ENCODE results near the gene WDR72. TPM values are rescaled to one million over a fixed set of nuclear protein-coding genes. Genes with fewer than 3 reads are reported as not detected.

Gene WDR72
- total and polyA plus RNA-seq, 2 of the 8 experiments (the other 6 are each of a cell fraction or from before 2014, with no cell fraction given), result 1.2 to 1.9 TPM

DNA sequence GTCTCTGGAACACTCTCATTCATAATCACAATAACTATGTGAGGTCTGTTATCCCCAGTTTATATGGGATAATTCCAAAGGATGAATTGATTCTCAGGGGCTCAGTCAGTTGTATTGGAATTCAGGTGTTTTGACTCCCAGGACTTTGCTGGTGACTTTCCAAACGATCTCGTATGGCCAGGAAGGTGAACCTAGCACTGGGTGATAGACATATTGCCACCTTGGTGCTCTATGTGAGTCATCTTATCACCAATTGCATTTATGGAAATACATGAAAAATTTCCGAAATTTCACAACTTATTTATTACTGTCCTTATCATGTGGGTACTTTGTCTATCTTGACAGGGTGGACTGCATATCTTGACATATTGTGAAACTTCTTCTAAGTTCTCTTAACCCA lies 287.3 kb downstream of the WDR72 start:
- TF ChIP-seq SIX5 (IDR thresholded peaks at IDR 0.05; ENCODE audit: low read depth, low read length) (no peak), GABPA (IDR thresholded peaks at IDR 0.05; ENCODE audit: borderline replicate concordance, insufficient read depth, low read length) (no peak), SIN3A (conservative IDR thresholded peaks at IDR 0.05 in 1 of 2, IDR thresholded peaks at IDR 0.05 in 1 of 2; ENCODE audit: low read depth in 1 of 2, low read length in 2 of 2) (no peak), CTBP2 (IDR thresholded peaks at IDR 0.05; ENCODE audit: borderline replicate concordance, insufficient read depth, insufficient read length, low read length) (no peak), GTF2F1 (IDR thresholded peaks at IDR 0.05; ENCODE audit: borderline replicate concordance, low read depth, low read length) (no peak), SP4 (IDR thresholded peaks at IDR 0.05; ENCODE audit: low read length) (no peak), HDAC2 (IDR thresholded peaks at IDR 0.05; ENCODE audit: borderline replicate concordance in 1 of 2, low read depth in 2 of 2, low read length in 2 of 2) (no peak), ZNF274 (IDR thresholded peaks at IDR 0.05; ENCODE audit: borderline replicate concordance, extremely low read depth, low read length) (no peak), SIRT6 (IDR thresholded peaks at IDR 0.05; ENCODE audit: low read length) (no peak)
- no peak overlapping the region for H2BK15ac ChIP-seq (ENCODE audit: low read length)
- no peak overlapping the region for H4K91ac ChIP-seq (replicated peaks; ENCODE audit: insufficient read length, low read length)
- H3K4me2 ChIP-seq (ENCODE audit: insufficient read depth in 1 of 2, low read depth in 2 of 2, low read length in 2 of 2), result no peak overlapping the region
- H3K4me3 ChIP-seq (ENCODE audit: extremely low read depth in 1 of 4, insufficient read depth in 2 of 4, low read depth in 3 of 4, low read length in 4 of 4), result no peak overlapping the region
- no peak overlapping the region for H2AK5ac ChIP-seq (ENCODE audit: low read depth, low read length)
- no peak overlapping the region for H2BK20ac ChIP-seq (ENCODE audit: low read length)
- no peak overlapping the region for H3K18ac ChIP-seq (ENCODE audit: extremely low read depth, low read length)
- no peak overlapping the region for H3K23ac ChIP-seq (ENCODE audit: insufficient read length)
- ChIA-PET CTCF (ENCODE audit: partially characterized antibody) (no interaction called here), POLR2A (ENCODE audit: partially characterized antibody) (no interaction called here)
- H3K9ac ChIP-seq (replicated peaks in 1 of 4; ENCODE audit: extremely low read depth in 1 of 4, low read depth in 3 of 4, low read length in 3 of 4), result no peak overlapping the region
- no peak overlapping the region for H2BK120ac ChIP-seq (replicated peaks; ENCODE audit: low read depth, low read length)
- H3K9me3 ChIP-seq (ENCODE audit: insufficient read depth in 2 of 2, low read depth in 1 of 2, low read length in 1 of 2), result no peaks in the 10 kb centered on the region
- H2BK5ac ChIP-seq (ENCODE audit: low read depth, low read length), result no peak overlapping the region
- no peak overlapping the region for H3K4ac ChIP-seq (replicated peaks; ENCODE audit: insufficient read length, low read depth, low read length)
- no peaks in the 10 kb centered on the region for H3K79me2 ChIP-seq (ENCODE audit: control insufficient read depth in 1 of 2, insufficient read depth in 2 of 2, low read length in 2 of 2)
- H2AFZ ChIP-seq (ENCODE audit: low read length), result no peak overlapping the region
- no peaks in the 10 kb centered on the region for H4K20me1 ChIP-seq (replicated peaks in 1 of 2; ENCODE audit: control insufficient read depth in 1 of 2, insufficient read depth in 2 of 2, low read length in 2 of 2)
- H3K79me1 ChIP-seq (ENCODE audit: low read depth, low read length), result no peaks in the 10 kb centered on the region
- H4K5ac ChIP-seq (ENCODE audit: insufficient read length, low read depth, low read length), result no peak overlapping the region
- H3K56ac ChIP-seq (replicated peaks; ENCODE audit: insufficient read length, low read depth, low read length), result no peak overlapping the region
- no peaks in the 10 kb centered on the region for H3K23me2 ChIP-seq (ENCODE audit: low read depth, low read length)
- no peaks in the 10 kb centered on the region for H3K36me3 ChIP-seq (ENCODE audit: control insufficient read depth in 2 of 4, insufficient read depth in 4 of 4, low read length in 3 of 4)
- DNase-seq (ENCODE audit: low read depth in 1 of 2, low spot score in 2 of 2) (no peak), FAIRE-seq (no peak)
- H3K27me3 ChIP-seq (replicated peaks in 1 of 4; ENCODE audit: control insufficient read depth in 3 of 4, extremely low read depth in 1 of 4, insufficient read depth in 3 of 4, low read length in 3 of 4), result peaks cover 0 to 1% (median 0%) of the 10 kb centered on the region in 4 experiments; a peak in 1 of 7 replicates
- no peak overlapping the region for H2BK12ac ChIP-seq (ENCODE audit: low read depth, low read length)
- no peaks in the 10 kb centered on the region for H3K4me1 ChIP-seq (replicated peaks in 1 of 4; ENCODE audit: control insufficient read depth in 3 of 4, insufficient read depth in 4 of 4, low read length in 3 of 4)
- H3K14ac ChIP-seq (ENCODE audit: insufficient read length), result no peak overlapping the region
- H3K27ac ChIP-seq (ENCODE audit: low read depth, low read length), result no peak overlapping the region
- no peak overlapping the region for H4K8ac ChIP-seq (ENCODE audit: extremely low read depth, insufficient read depth, low read length)
- WGBS, 2 experiments (ENCODE audit: extremely low coverage in 1 of 2, insufficient coverage in 1 of 2, insufficient read length in 1 of 2, insufficient replicate concordance in 2 of 2, low coverage in 1 of 2, low lambda C conversion rate in 2 of 2, missing lambda C conversion rate in 1 of 2), result 88% methylated on average over 3 of the region's 3 CpGs; no CpG with 5 or more reads in 1 of the 2 experiments
